ENCODE data around the gene PPP1CA. TPM values are rescaled to one million over a fixed set of nuclear protein-coding genes. Genes with fewer than 3 reads are reported as not detected.

The PPP1CA gene
- total RNA-seq, 2 donors from 2014 or later: 133 to 146 TPM

GRCh38 chr11:67387518-67387917 lies 14.1 kb downstream of the PPP1CA start:
- Mint-ChIP-seq H3K27me3 (no peaks in the 10 kb centered on the region), H3K4me1 (peaks cover 23% of the 10 kb centered on the region), H3K27ac (no peak overlapping the region), H3K36me3 (ENCODE audit: low read depth) (no peaks in the 10 kb centered on the region), H3K4me3 (no peak overlapping the region)
- H3K9me3 ChIP-seq (ENCODE audit: control insufficient read depth, low read length, poor library complexity, severe bottlenecking): no peaks in the 10 kb centered on the region
- DNase-seq: no peak
- ATAC-seq: no peak

- DNase-seq (no peak), ATAC-seq (no peak)
- peaks cover 25% of the 10 kb centered on the region for H3K4me1 Mint-ChIP-seq
- H3K27me3 Mint-ChIP-seq: no peaks in the 10 kb centered on the region
- no peaks in the 10 kb centered on the region for H3K9me3 ChIP-seq (ENCODE audit: control insufficient read depth, low read length, poor library complexity, severe bottlenecking)
- H3K27ac Mint-ChIP-seq: no peak overlapping the region
- H3K4me3 Mint-ChIP-seq: no peak overlapping the region
- no peaks in the 10 kb centered on the region for H3K36me3 Mint-ChIP-seq (ENCODE audit: low read depth)
Observed at GRCh38 chr11:67387069-67387468, 14.6 kb downstream of the PPP1CA start.

- ATAC-seq (no peak), DNase-seq (no peak)
- H3K4me3 Mint-ChIP-seq: no peak overlapping the region
- no peaks in the 10 kb centered on the region for H3K27me3 Mint-ChIP-seq
- no peaks in the 10 kb centered on the region for H3K9me3 ChIP-seq (ENCODE audit: control insufficient read depth, low read length, poor library complexity, severe bottlenecking)
- peaks cover 26% of the 10 kb centered on the region for H3K4me1 Mint-ChIP-seq
- no peaks in the 10 kb centered on the region for H3K36me3 Mint-ChIP-seq (ENCODE audit: low read depth)
- no peak overlapping the region for H3K27ac Mint-ChIP-seq
Observed at GRCh38 chr11:67384851-67385366, 16.7 kb downstream of the PPP1CA start.

DNA sequence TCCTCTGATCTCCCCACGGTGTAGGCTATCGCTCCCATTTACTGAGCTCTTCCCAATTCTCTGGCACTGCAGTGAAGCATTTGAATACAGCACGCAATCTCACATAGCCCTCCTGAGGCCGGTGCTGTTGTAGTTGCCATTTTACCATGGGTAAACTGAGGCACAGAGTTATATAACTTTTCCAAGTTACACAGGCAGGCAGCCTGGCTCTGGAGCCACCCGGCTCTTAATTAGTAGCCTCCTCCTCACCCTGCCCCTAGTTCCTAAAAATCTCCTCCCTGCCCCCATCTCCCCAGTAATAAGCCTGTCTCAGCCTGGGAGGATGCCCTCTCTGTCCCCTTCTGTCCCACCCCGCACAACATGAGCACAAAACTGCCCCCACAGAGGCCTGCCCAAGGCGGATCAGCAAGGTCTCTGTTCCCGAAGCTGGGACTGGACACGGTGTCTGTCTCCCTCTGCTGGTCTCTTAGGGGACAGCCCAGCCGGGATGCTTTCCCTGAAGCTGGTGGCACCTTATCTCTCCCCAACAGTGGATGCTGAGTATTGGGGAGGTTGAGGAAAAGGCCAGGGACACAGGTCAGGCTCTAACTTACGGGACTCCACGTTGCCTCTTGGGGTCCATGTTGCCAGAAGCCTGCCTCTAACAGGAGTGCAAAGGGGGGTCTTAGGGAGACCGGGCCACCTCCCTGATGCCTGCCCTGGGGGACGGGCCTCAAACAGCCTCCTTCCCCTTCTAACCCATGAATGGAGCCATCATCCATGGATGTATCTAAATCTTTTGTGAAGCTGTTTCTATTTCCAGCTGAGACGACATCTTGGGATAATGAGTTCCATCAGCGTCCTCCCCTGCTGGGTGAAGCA lies 19.2 kb downstream of the PPP1CA start:
- H3K36me3 Mint-ChIP-seq (ENCODE audit: low read depth): no peaks in the 10 kb centered on the region
- H3K9me3 ChIP-seq (ENCODE audit: control insufficient read depth, low read length, poor library complexity, severe bottlenecking): no peaks in the 10 kb centered on the region
- peaks cover 21% of the 10 kb centered on the region for H3K4me1 Mint-ChIP-seq
- H3K4me3 Mint-ChIP-seq: no peak overlapping the region
- peak; percentile 62 to 81 (median 71) for DNase-seq
- peak; percentile 96 for ATAC-seq
- H3K27ac Mint-ChIP-seq: peak overlapping the region; percentile 66
- no peaks in the 10 kb centered on the region for H3K27me3 Mint-ChIP-seq

- DNase-seq: no peak
- H3K9me3 ChIP-seq (ENCODE audit: control insufficient read depth, low read length, poor library complexity, severe bottlenecking): no peaks in the 10 kb centered on the region
- Mint-ChIP-seq H3K27me3 (no peaks in the 10 kb centered on the region), H3K27ac (peak overlapping the region; percentile 78), H3K36me3 (ENCODE audit: low read depth) (no peaks in the 10 kb centered on the region), H3K4me3 (no peak overlapping the region), H3K4me1 (peaks cover 20% of the 10 kb centered on the region)
- ATAC-seq: no peak
Observed at GRCh38 chr11:67381244-67381972, 20.2 kb downstream of the PPP1CA start.

DNA sequence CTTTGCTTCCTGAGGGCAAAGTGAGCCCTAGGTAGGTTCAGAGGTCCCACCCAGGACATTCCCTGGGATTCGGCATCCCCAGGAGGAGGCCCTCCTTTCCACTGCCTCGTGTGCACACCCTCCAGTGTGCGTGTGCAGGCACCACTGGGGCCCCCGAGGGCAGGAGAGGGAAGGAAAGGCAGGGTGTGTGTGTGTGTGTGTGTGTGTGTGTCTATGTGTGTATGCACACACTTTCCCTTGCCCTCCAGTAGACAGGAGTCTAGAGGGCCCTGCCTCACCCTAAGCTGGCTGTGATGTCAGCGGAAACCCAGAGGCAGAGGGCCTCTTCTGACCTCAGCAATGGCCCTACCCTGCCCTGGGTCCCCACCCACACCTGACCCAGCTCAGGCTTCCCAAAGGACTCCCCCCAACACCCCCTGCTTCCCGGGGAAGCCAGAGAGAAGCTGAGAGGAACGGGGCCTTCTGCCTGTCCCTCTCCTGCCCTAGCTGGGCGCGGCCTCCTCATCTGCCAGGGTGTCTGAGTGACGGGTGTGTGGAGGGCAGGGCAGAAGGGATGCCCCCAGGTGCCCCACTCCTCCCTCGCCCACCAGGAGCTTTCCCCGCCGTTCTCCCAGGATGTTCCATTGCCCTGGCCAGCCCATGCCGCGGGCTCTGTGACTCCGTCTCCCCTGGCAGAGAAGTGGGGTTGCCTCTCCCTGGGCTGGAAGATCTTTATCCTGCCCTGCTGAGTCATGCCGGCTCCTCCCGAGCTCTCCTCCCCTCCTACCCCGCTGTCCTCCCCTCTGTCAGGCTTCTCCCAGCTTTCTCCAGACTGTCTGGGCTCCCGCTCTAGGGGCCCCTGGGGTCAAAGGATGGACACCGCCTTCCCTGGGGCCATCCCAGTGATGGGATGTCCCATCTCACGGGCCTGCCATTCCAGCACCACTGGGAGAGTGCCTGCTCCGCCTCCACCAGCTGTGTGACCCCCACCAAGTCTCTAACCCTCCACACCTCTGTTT lies 22.3 kb downstream of the PPP1CA start:
- H3K9me3 ChIP-seq (ENCODE audit: control insufficient read depth, low read length, poor library complexity, severe bottlenecking): no peaks in the 10 kb centered on the region
- Mint-ChIP-seq H3K4me1 (peaks cover 26% of the 10 kb centered on the region), H3K4me3 (no peak overlapping the region), H3K27me3 (no peaks in the 10 kb centered on the region), H3K36me3 (ENCODE audit: low read depth) (no peaks in the 10 kb centered on the region), H3K27ac (no peak overlapping the region)
- no peak for DNase-seq
- ATAC-seq: no peak

DNA sequence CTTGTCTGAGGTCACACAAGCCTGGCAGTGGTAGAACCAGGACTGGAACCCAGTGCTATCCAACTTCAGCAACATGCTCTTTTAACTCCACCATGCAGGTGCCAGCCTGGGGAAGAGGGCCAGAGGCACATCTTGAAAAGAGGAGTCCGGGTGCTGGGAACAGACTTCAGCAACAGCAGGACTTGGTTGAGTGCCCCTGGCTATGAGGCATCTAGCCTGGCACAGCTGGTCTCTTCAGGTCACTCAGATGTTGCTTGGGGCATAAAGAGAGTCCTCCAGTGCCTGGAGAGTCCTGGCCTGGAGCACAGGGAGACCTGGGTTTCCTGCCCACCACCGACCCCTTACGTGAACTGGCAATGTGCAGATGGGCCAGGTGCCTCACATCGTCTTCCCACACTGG lies 23.1 kb downstream of the PPP1CA start:
- DNase-seq (no peak), ATAC-seq (no peak)
- H3K27me3 Mint-ChIP-seq: no peaks in the 10 kb centered on the region
- H3K4me1 Mint-ChIP-seq: peaks cover 31% of the 10 kb centered on the region
- no peak overlapping the region for H3K27ac Mint-ChIP-seq
- H3K4me3 Mint-ChIP-seq: no peak overlapping the region
- peaks cover under 1% of the 10 kb centered on the region for H3K36me3 Mint-ChIP-seq (ENCODE audit: low read depth)
- no peaks in the 10 kb centered on the region for H3K9me3 ChIP-seq (ENCODE audit: control insufficient read depth, low read length, poor library complexity, severe bottlenecking)

- Mint-ChIP-seq H3K4me3 (no peak overlapping the region), H3K4me1 (peaks cover 27% of the 10 kb centered on the region), H3K27ac (no peak overlapping the region), H3K36me3 (ENCODE audit: low read depth) (peaks cover 2% of the 10 kb centered on the region), H3K27me3 (no peaks in the 10 kb centered on the region)
- no peaks in the 10 kb centered on the region for H3K9me3 ChIP-seq (ENCODE audit: control insufficient read depth, low read length, poor library complexity, severe bottlenecking)
- no peak for ATAC-seq
- DNase-seq: no peak
Observed at GRCh38 chr11:67376873-67377808, 24.5 kb downstream of the PPP1CA start.

- no peaks in the 10 kb centered on the region for H3K9me3 ChIP-seq (ENCODE audit: control insufficient read depth, low read length, poor library complexity, severe bottlenecking)
- DNase-seq (no peak), ATAC-seq (no peak)
- peak overlapping the region; percentile 43 for H3K4me3 Mint-ChIP-seq
- H3K27me3 Mint-ChIP-seq: no peaks in the 10 kb centered on the region
- peaks cover 33% of the 10 kb centered on the region for H3K4me1 Mint-ChIP-seq
- H3K36me3 Mint-ChIP-seq (ENCODE audit: low read depth): peaks cover 8% of the 10 kb centered on the region
- peak overlapping the region; percentile 37 for H3K27ac Mint-ChIP-seq
Observed at GRCh38 chr11:67376063-67376820, 25.4 kb downstream of the PPP1CA start.

- peaks cover 35% of the 10 kb centered on the region for H3K4me1 Mint-ChIP-seq
- H3K27me3 Mint-ChIP-seq: no peaks in the 10 kb centered on the region
- DNase-seq (no peak), ATAC-seq (no peak)
- H3K36me3 Mint-ChIP-seq (ENCODE audit: low read depth): peaks cover 8% of the 10 kb centered on the region
- H3K27ac Mint-ChIP-seq: peak overlapping the region; percentile 37
- H3K4me3 Mint-ChIP-seq: peak overlapping the region; percentile 43
- no peaks in the 10 kb centered on the region for H3K9me3 ChIP-seq (ENCODE audit: control insufficient read depth, low read length, poor library complexity, severe bottlenecking)
Observed at GRCh38 chr11:67375320-67376055, 26.2 kb downstream of the PPP1CA start.
